ENCODE measurements around the gene PPP1R12B.

Gene PPP1R12B

DNA sequence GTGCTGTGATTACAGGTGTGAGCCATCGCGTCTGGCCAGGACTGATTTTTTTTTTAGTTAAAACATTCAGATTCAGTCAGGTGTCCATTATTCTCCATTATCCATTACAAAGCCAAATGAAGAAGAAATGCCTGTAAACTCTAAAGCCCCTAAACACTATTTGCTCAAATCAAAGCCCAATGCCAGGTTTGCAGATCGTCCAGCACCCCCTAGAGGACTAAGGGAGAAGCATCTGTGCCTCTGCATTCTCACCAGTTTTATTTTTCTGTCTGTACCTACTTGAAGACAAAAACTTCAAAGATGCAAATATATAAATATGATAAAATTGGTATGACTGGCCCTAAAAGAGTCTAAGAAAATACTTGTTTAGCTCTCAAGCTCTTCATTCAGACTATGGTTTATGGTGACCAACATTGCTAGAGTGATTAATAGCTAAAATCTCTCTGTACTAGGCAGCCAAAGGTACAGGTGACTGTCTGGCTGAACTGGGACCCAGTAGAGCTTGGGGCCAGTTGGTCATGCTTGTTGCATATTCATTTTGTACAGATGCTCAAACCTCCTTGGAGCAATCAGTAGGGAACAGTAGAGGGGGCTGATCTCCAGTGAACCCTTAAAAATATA is 223.3 kb downstream of the PPP1R12B start:
- TF ChIP-seq, protein P1, sequence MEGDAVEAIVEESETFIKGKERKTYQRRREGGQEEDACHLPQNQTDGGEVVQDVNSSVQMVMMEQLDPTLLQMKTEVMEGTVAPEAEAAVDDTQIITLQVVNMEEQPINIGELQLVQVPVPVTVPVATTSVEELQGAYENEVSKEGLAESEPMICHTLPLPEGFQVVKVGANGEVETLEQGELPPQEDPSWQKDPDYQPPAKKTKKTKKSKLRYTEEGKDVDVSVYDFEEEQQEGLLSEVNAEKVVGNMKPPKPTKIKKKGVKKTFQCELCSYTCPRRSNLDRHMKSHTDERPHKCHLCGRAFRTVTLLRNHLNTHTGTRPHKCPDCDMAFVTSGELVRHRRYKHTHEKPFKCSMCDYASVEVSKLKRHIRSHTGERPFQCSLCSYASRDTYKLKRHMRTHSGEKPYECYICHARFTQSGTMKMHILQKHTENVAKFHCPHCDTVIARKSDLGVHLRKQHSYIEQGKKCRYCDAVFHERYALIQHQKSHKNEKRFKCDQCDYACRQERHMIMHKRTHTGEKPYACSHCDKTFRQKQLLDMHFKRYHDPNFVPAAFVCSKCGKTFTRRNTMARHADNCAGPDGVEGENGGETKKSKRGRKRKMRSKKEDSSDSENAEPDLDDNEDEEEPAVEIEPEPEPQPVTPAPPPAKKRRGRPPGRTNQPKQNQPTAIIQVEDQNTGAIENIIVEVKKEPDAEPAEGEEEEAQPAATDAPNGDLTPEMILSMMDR (conservative IDR thresholded peaks at IDR 0.05; ENCODE audit: low read depth, low read length) = peak; percentile 96
- no peak overlapping the region for H3K4me3 ChIP-seq (ENCODE audit: low read length)
- DNase-seq (ENCODE audit: low read depth) = no peak

GRCh38 chr1:202572867-202573266 is 224.4 kb downstream of the PPP1R12B start:
- TF ChIP-seq, protein P1 (conservative IDR thresholded peaks at IDR 0.05; ENCODE audit: low read depth, low read length) = no peak
- no peak overlapping the region for H3K4me3 ChIP-seq (ENCODE audit: low read length)

GRCh38 chr1:202575918-202576653 is 227.6 kb downstream of the PPP1R12B start:
- no peak for DNase-seq (ENCODE audit: low read depth)
- no peak overlapping the region for H3K4me3 ChIP-seq (ENCODE audit: low read length)
- TF ChIP-seq, protein P1 (conservative IDR thresholded peaks at IDR 0.05; ENCODE audit: low read depth, low read length) = no peak

More at GRCh38 chr1:202572867-202573266, 224.4 kb downstream of the PPP1R12B start:
- DNase-seq (ENCODE audit: low read depth) = no peak

DNA sequence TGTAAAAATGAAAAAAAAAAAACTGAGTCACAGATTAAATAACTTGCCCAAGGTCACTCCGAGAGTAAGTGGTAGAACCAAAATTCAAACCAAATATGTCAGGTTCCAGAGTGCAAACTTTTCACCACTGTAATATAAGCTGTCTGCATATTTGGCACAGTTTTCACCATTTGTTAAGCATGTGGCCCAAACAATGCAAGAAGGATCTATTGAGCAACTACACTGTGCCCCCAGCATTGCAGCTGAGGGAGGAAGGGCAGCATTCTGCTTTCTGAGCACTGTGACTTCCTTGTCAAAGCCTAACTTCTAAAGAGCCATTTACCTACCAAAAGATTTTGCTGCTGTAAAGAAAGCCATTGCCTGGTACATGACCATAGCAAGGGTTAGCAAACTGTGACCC is 228.3 kb downstream of the PPP1R12B start:
- H3K4me3 ChIP-seq (ENCODE audit: low read length) = no peak overlapping the region
- no peak for DNase-seq (ENCODE audit: low read depth)
- TF ChIP-seq, protein P1 (conservative IDR thresholded peaks at IDR 0.05; ENCODE audit: low read depth, low read length) = no peak

GRCh38 chr1:202577381-202577780 is 228.9 kb downstream of the PPP1R12B start:
- no peak for DNase-seq (ENCODE audit: low read depth)
- TF ChIP-seq, protein P1 (conservative IDR thresholded peaks at IDR 0.05; ENCODE audit: low read depth, low read length) = no peak
- H3K4me3 ChIP-seq (ENCODE audit: low read length) = no peak overlapping the region

GRCh38 chr1:202578001-202578504 is 229.6 kb downstream of the PPP1R12B start:
- DNase-seq (ENCODE audit: low read depth) = no peak
- no peak overlapping the region for H3K4me3 ChIP-seq (ENCODE audit: low read length)
- TF ChIP-seq, protein P1 (conservative IDR thresholded peaks at IDR 0.05; ENCODE audit: low read depth, low read length) = peak; percentile 2

Data from retinal pigment epithelial cell (primary cell).